CD4-positive, alpha-beta T cell (primary cell): Measurements from ENCODE around the gene TMEM204. TPM values are rescaled to one million over a fixed set of nuclear protein-coding genes. Genes with fewer than 3 reads are reported as not detected.

Source experiments
- ATAC-seq: fragments of 200-7000 bp; cut with Tn5 transposase; one replicate; pipeline ENCODE4 v1.10.0; 2022; ENCODE audit warnings: mild to moderate bottlenecking; ENCODE audit not compliant: poor library complexity
- CTCF ChIA-PET: fragments of 350-600 bp; sonication (Branson Sonifier 250); formaldehyde crosslinking; loops from one replicate; lab custom pipeline; 2021; ENCODE audit warnings: antibody characterized with exemption, inconsistent platforms; lab: Charles Lee
- POLR2A ChIA-PET: fragments of 350-600 bp; sonication (Branson Sonifier 250); formaldehyde crosslinking; loops from one replicate; lab custom pipeline; 2021; ENCODE audit warnings: antibody characterized with exemption, inconsistent platforms; lab: Charles Lee
- DNase-seq, 14 experiments: peaks; one replicate each; pipeline ENCODE4 v3.0.0-alpha.2; 2013 to 2020; ENCODE audit warnings: mixed read lengths in 2 of 14
- H3K27ac ChIP-seq, 2 donors: one replicate each; pipeline versions ENCODE4 v1.5.1 to v1.7.0; 2013; ENCODE audit warnings: low read length in 2 of 2, low read depth in 1 of 2, mild to moderate bottlenecking in 1 of 2
- H3K27me3 ChIP-seq, 2 experiments: 1 replicate in 1 of 2; 2 replicates in 1 of 2; pipeline versions ENCODE4 v1.6.1 to v1.7.0; 2013; ENCODE audit warnings: low read length in 2 of 2, control low read depth in 1 of 2, mild to moderate bottlenecking in 1 of 2, moderate library complexity in 1 of 2; ENCODE audit not compliant: insufficient read depth in 2 of 2, control insufficient read depth in 1 of 2
- H3K36me3 ChIP-seq: one replicate; pipeline ENCODE4 v1.6.1; 2013; ENCODE audit warnings: low read length, control low read depth; ENCODE audit not compliant: insufficient read depth
- H3K4me1 ChIP-seq: one replicate; pipeline ENCODE4 v1.6.1; 2013; ENCODE audit warnings: low read length, control low read depth; ENCODE audit not compliant: insufficient read depth
- H3K4me3 ChIP-seq: one replicate; pipeline ENCODE4 v1.5.1; 2013; ENCODE audit warnings: mild to moderate bottlenecking, low read length, moderate library complexity
- H3K9me3 ChIP-seq, 2 experiments: 1 replicate in 1 of 2; 2 replicates in 1 of 2; pipeline versions ENCODE4 v1.6.1 to v1.7.0; 2013; ENCODE audit warnings: low read length in 2 of 2, mild to moderate bottlenecking in 2 of 2, control low read depth in 1 of 2, moderate library complexity in 1 of 2; ENCODE audit not compliant: control insufficient read depth in 1 of 2, insufficient read depth in 1 of 2
- H3K27ac Mint-ChIP-seq: one replicate; pipeline ENCODE4 v1.8.0; 2020; ENCODE audit warnings: mixed read lengths
- H3K27me3 Mint-ChIP-seq: one replicate; pipeline ENCODE4 v1.8.0; 2021; ENCODE audit warnings: mixed read lengths
- H3K36me3 Mint-ChIP-seq: one replicate; pipeline ENCODE4 v1.8.0; 2021; ENCODE audit warnings: low read depth, mixed read lengths
- H3K4me1 Mint-ChIP-seq: one replicate; pipeline ENCODE4 v1.8.0; 2021; ENCODE audit warnings: low read depth, mixed read lengths
- H3K4me3 Mint-ChIP-seq: one replicate; pipeline ENCODE4 v1.8.0; 2020; ENCODE audit warnings: mild to moderate bottlenecking, mixed read lengths
- H3K9me3 Mint-ChIP-seq: one replicate; pipeline ENCODE4 v1.8.0; 2020; ENCODE audit warnings: mixed read lengths
- intact Hi-C, 2 experiments: fragments of 100-400 bp; cut with DNase I in 1 of 2; cut with micrococcal nuclease in 1 of 2; formaldehyde crosslinking; loops; one replicate each; pipeline versions ENCODE4 v1.15.1 to v1.9.0; 2023 to 2025; cut with DNase I, micrococcal nuclease
- total RNA-seq, 174 experiments: library from RNA in 2 of 174; stranded (reverse) in 2 of 174; gene quantifications; one replicate each; pipeline ENCODE4 v1.2.3 and lab custom pipeline; 2021 to 2026
- TF ChIP-seq, protein P1 (sequence below): fragments of 200-600 bp; IDR thresholded peaks from one replicate; pipeline ENCODE4 v1.8.0; 2022; ENCODE audit warnings: antibody characterized with exemption, mild to moderate bottlenecking

TMEM204 gene
- total RNA-seq, 2 experiments from 2014 or later, result 20.5 to 22.1 TPM

GRCh38 chr16:1556254-1556653 is 22.8 kb downstream of the TMEM204 start:
- no peaks in the 10 kb centered on the region for H3K9me3 Mint-ChIP-seq
- Histone ChIP-seq H3K4me3 (no peak overlapping the region), H3K36me3 (peaks cover 59% of the 10 kb centered on the region), H3K27me3 (no peaks in the 10 kb centered on the region), H3K27ac (no peak overlapping the region), H3K4me1 (peaks cover 49% of the 10 kb centered on the region), H3K9me3 (no peaks in the 10 kb centered on the region)
- TF ChIP-seq, protein P1, sequence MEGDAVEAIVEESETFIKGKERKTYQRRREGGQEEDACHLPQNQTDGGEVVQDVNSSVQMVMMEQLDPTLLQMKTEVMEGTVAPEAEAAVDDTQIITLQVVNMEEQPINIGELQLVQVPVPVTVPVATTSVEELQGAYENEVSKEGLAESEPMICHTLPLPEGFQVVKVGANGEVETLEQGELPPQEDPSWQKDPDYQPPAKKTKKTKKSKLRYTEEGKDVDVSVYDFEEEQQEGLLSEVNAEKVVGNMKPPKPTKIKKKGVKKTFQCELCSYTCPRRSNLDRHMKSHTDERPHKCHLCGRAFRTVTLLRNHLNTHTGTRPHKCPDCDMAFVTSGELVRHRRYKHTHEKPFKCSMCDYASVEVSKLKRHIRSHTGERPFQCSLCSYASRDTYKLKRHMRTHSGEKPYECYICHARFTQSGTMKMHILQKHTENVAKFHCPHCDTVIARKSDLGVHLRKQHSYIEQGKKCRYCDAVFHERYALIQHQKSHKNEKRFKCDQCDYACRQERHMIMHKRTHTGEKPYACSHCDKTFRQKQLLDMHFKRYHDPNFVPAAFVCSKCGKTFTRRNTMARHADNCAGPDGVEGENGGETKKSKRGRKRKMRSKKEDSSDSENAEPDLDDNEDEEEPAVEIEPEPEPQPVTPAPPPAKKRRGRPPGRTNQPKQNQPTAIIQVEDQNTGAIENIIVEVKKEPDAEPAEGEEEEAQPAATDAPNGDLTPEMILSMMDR, result no peak
- peak overlapping the region; percentile 63 for H3K27ac Mint-ChIP-seq
- ChIA-PET CTCF (no interaction called here), POLR2A (no interaction called here)
- intact Hi-C loops, result no loop called here
- no peak overlapping the region for H3K4me3 Mint-ChIP-seq
- DNase-seq (no peak), ATAC-seq (no peak)
- no peaks in the 10 kb centered on the region for H3K27me3 Mint-ChIP-seq
- peaks cover 59% of the 10 kb centered on the region for H3K36me3 Mint-ChIP-seq
- H3K4me1 Mint-ChIP-seq, result peaks cover 59% of the 10 kb centered on the region

DNA sequence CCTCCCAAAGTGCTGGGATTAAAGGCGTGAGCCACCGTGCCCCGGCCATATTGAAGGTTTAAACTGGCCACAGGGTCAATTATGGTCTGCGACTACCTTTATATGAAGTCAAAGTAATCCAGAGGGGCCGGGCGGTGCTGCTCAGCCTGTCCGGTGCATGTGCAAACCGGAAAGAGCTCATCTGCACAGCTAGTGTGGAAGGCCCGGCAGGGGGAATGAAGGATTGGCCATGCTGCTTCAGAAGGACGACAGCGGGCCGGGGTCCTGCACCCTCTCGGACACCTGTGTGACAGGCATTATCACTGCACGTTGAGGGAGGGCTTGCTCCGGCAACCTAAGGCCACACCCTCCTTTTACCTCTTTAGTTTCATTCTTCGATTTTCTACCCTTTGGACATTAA is 23.6 kb downstream of the TMEM204 start:
- peaks cover 49% of the 10 kb centered on the region for H3K4me1 ChIP-seq
- DNase-seq (no peak), ATAC-seq (no peak)
- TF ChIP-seq, protein P1, result no peak
- ChIA-PET CTCF (no interaction called here), POLR2A (interaction anchor here (0.6 kb wide), 1 partner anchor 41 kb away, joined by 4 read pairs; no protein-coding TSS in a partner anchor)
- Mint-ChIP-seq H3K27ac (peak overlapping the region; percentile 76), H3K36me3 (peaks cover 51% of the 10 kb centered on the region), H3K9me3 (no peaks in the 10 kb centered on the region), H3K4me3 (no peak overlapping the region), H3K27me3 (no peaks in the 10 kb centered on the region), H3K4me1 (peaks cover 60% of the 10 kb centered on the region)
- no peaks in the 10 kb centered on the region for H3K9me3 ChIP-seq
- intact Hi-C loops, result no loop called here
- no peaks in the 10 kb centered on the region for H3K27me3 ChIP-seq
- H3K36me3 ChIP-seq, result peaks cover 50% of the 10 kb centered on the region
- no peak overlapping the region for H3K4me3 ChIP-seq
- no peak overlapping the region for H3K27ac ChIP-seq

GRCh38 chr16:1557576-1557975 is 24.1 kb downstream of the TMEM204 start:
- Mint-ChIP-seq H3K4me3 (no peak overlapping the region), H3K4me1 (peaks cover 56% of the 10 kb centered on the region), H3K9me3 (no peaks in the 10 kb centered on the region), H3K27ac (peak overlapping the region; percentile 76), H3K36me3 (peaks cover 46% of the 10 kb centered on the region), H3K27me3 (no peaks in the 10 kb centered on the region)
- intact Hi-C loops, result no loop called here
- no peak overlapping the region for H3K4me3 ChIP-seq
- TF ChIP-seq, protein P1, result no peak
- CTCF ChIA-PET, result no interaction called here
- peaks cover 50% of the 10 kb centered on the region for H3K4me1 ChIP-seq
- POLR2A ChIA-PET, result interaction anchor here (1.0 to 1.6 kb wide), 2 partner anchors 35 to 65 kb away, joined by 4 to 8 read pairs; partner anchors contain the start of gene TELO2
- H3K36me3 ChIP-seq, result peaks cover 46% of the 10 kb centered on the region
- DNase-seq, result no peak
- H3K9me3 ChIP-seq, result no peaks in the 10 kb centered on the region
- no peak for ATAC-seq
- no peak overlapping the region for H3K27ac ChIP-seq
- H3K27me3 ChIP-seq, result no peaks in the 10 kb centered on the region
